Smooth muscle cell of the brain vasculature (primary cell): ENCODE results near the gene ANKS1A.

Experiments used
- DNase-seq: peaks from one replicate; pipeline ENCODE4 v3.0.0-alpha.2; 2012; ENCODE audit warnings: low read depth, low spot score

Gene ANKS1A

GRCh38 chr6:35082733-35083403, 193.8 kb downstream of the ANKS1A start:
- peak; percentile 44 for DNase-seq

GRCh38 chr6:35083507-35083906, 194.5 kb downstream of the ANKS1A start:
- no peak for DNase-seq

GRCh38 chr6:35084041-35084491, 195.0 kb downstream of the ANKS1A start:
- no peak for DNase-seq

- no peak for DNase-seq
Observed at GRCh38 chr6:35084511-35085203, 195.6 kb downstream of the ANKS1A start.

GRCh38 chr6:35085359-35086281, 196.6 kb downstream of the ANKS1A start:
- DNase-seq, result no peak

GRCh38 chr6:35086282-35086632, 197.2 kb downstream of the ANKS1A start:
- no peak for DNase-seq

GRCh38 chr6:35086636-35087360, 197.7 kb downstream of the ANKS1A start:
- no peak for DNase-seq

- no peak for DNase-seq
Observed at GRCh38 chr6:35087361-35088280, 198.6 kb downstream of the ANKS1A start.

GRCh38 chr6:35088281-35089215, 199.5 kb downstream of the ANKS1A start:
- no peak for DNase-seq

- DNase-seq, result no peak
Observed at GRCh38 chr6:35089216-35089934, 200.3 kb downstream of the ANKS1A start.

- DNase-seq, result peak; percentile 65
Observed at GRCh38 chr6:35089935-35090505, 201.0 kb downstream of the ANKS1A start.

- no peak for DNase-seq
Observed at GRCh38 chr6:35090734-35091133, 201.7 kb downstream of the ANKS1A start.

GRCh38 chr6:35091346-35092083, 202.5 kb downstream of the ANKS1A start:
- DNase-seq, result no peak

GRCh38 chr6:35092362-35093117, 203.5 kb downstream of the ANKS1A start:
- no peak for DNase-seq

GRCh38 chr6:35093118-35093445, 204.0 kb downstream of the ANKS1A start:
- DNase-seq, result no peak

- DNase-seq, result no peak
Observed at GRCh38 chr6:35093783-35094182, 204.7 kb downstream of the ANKS1A start.

GRCh38 chr6:35094183-35094582, 205.1 kb downstream of the ANKS1A start:
- DNase-seq, result no peak
